Measurements from ENCODE around the gene TMEM213. TPM values are rescaled to one million over a fixed set of nuclear protein-coding genes. Genes with fewer than 3 reads are reported as not detected.
"Not testable (repeated sequence)": the region's sequence is repeated elsewhere in the genome, so short reads cannot be mapped to it uniquely, and the experiment has no call there.

TMEM213 gene
- total RNA-seq, 4 donors from 2014 or later = not detected

- H3K4me3 ChIP-seq = no peak overlapping the region
- H3K27ac ChIP-seq = no peak overlapping the region
- no peaks in the 10 kb centered on the region for H3K27me3 ChIP-seq
- H3K9me3 ChIP-seq = no peaks in the 10 kb centered on the region
- H3K36me3 ChIP-seq = no peaks in the 10 kb centered on the region
- TF ChIP-seq POLR2A (IDR thresholded peaks at IDR 0.05) = no peak
- no peak for TF ChIP-seq CTCF (IDR thresholded peaks at IDR 0.05)
- DNase-seq = no peak
- no peaks in the 10 kb centered on the region for H3K4me1 ChIP-seq
Measured at GRCh38 chr7:138809346-138809745, 11.6 kb downstream of the TMEM213 start.

- DNase-seq, H3K36me3 ChIP-seq: not testable (repeated sequence)
Measured at GRCh38 chr7:138811327-138811726, 13.5 kb downstream of the TMEM213 start.

GRCh38 chr7:138813945-138814344, 16.2 kb downstream of the TMEM213 start:
- Histone ChIP-seq H3K27ac (no peak overlapping the region), H3K4me1 (no peaks in the 10 kb centered on the region), H3K27me3 (no peaks in the 10 kb centered on the region), H3K36me3 (no peaks in the 10 kb centered on the region), H3K9me3 (no peaks in the 10 kb centered on the region), H3K4me3 (no peak overlapping the region)
- no peak for TF ChIP-seq POLR2A (IDR thresholded peaks at IDR 0.05)
- no peak for TF ChIP-seq CTCF (IDR thresholded peaks at IDR 0.05)
- DNase-seq = no peak

More at GRCh38 chr7:138811327-138811726, 13.5 kb downstream of the TMEM213 start:
- H3K4me1 ChIP-seq, H3K9me3 ChIP-seq, H3K27ac ChIP-seq, H3K4me3 ChIP-seq, H3K27me3 ChIP-seq: not testable (repeated sequence)

- TF ChIP-seq POLR2A (IDR thresholded peaks at IDR 0.05) (no peak), CTCF (IDR thresholded peaks at IDR 0.05) (no peak)
- H3K27me3 ChIP-seq = no peaks in the 10 kb centered on the region
- no peak for DNase-seq
- H3K27ac ChIP-seq = no peak overlapping the region
- H3K4me1 ChIP-seq = no peaks in the 10 kb centered on the region
- no peaks in the 10 kb centered on the region for H3K9me3 ChIP-seq
- no peaks in the 10 kb centered on the region for H3K36me3 ChIP-seq
- no peak overlapping the region for H3K4me3 ChIP-seq
Measured at GRCh38 chr7:138814816-138815332, 17.1 kb downstream of the TMEM213 start.

GRCh38 chr7:138816650-138817049, 18.9 kb downstream of the TMEM213 start:
- Histone ChIP-seq H3K27ac (no peak overlapping the region), H3K27me3 (no peaks in the 10 kb centered on the region), H3K36me3 (no peaks in the 10 kb centered on the region), H3K9me3 (no peaks in the 10 kb centered on the region), H3K4me3 (no peak overlapping the region), H3K4me1 (no peaks in the 10 kb centered on the region)
- TF ChIP-seq POLR2A (IDR thresholded peaks at IDR 0.05) = no peak
- TF ChIP-seq CTCF (IDR thresholded peaks at IDR 0.05) = no peak
- DNase-seq = no peak

GRCh38 chr7:138819625-138820024, 21.8 kb downstream of the TMEM213 start:
- H3K36me3 ChIP-seq = no peaks in the 10 kb centered on the region
- no peaks in the 10 kb centered on the region for H3K9me3 ChIP-seq
- H3K27me3 ChIP-seq = no peaks in the 10 kb centered on the region
- H3K27ac ChIP-seq = no peak overlapping the region
- H3K4me3 ChIP-seq = no peak overlapping the region
- no peak for DNase-seq
- no peaks in the 10 kb centered on the region for H3K4me1 ChIP-seq
- no peak for TF ChIP-seq CTCF (IDR thresholded peaks at IDR 0.05)
- TF ChIP-seq POLR2A (IDR thresholded peaks at IDR 0.05) = no peak
